ENCODE measurements around the gene LTBP3. TPM values are rescaled to one million over a fixed set of nuclear protein-coding genes. Genes with fewer than 3 reads are reported as not detected.

Gene LTBP3
- total and polyA plus RNA-seq, 2 donors (not counting 1 experiment from before 2014, with no cell fraction given) = 37.3 to 40.4 TPM

DNA sequence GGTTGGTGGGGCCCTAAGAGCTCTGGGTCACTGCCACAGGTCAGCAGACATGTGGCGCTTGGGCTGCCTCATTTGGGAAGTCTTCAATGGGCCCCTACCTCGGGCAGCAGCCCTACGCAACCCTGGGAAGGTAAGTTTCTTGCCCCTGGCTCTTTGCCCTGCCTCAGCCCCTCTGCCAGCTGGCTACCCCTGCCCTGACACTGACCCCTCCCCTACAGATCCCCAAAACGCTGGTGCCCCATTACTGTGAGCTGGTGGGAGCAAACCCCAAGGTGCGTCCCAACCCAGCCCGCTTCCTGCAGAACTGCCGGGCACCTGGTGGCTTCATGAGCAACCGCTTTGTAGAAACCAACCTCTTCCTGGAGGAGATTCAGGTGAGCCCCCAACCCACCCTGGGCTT is 31.4 kb downstream of the LTBP3 start:
- Histone ChIP-seq H3K4me1 (ENCODE audit: control insufficient read depth, extremely low read depth, insufficient read depth, low read length) (peaks cover 8% of the 10 kb centered on the region), H3K27me3 (ENCODE audit: control insufficient read depth, insufficient read depth, low read length) (no peaks in the 10 kb centered on the region), H3K79me2 (ENCODE audit: control insufficient read depth, insufficient read depth, low read length) (peaks cover 25% of the 10 kb centered on the region), H3K36me3 (ENCODE audit: control insufficient read depth, insufficient read depth, low read length) (peaks cover 24% of the 10 kb centered on the region), H4K20me1 (ENCODE audit: control insufficient read depth, extremely low read depth, insufficient read depth, low read length) (no peaks in the 10 kb centered on the region), H3K9ac (ENCODE audit: insufficient read depth, low read length) (no peak overlapping the region), H3K4me2 (ENCODE audit: extremely low read depth, insufficient read depth, low read length) (no peak overlapping the region), H3K4me3 (replicated peaks in 1 of 4; ENCODE audit: control extremely low read depth in 1 of 4, insufficient read depth in 1 of 4, low read depth in 3 of 4, low read length in 4 of 4) (peak overlapping the region in 1 of 4 experiments; percentile 91), H3K27ac (ENCODE audit: insufficient read depth, low read length) (no peak overlapping the region), H3K9me3 (ENCODE audit: control insufficient read depth, insufficient read depth, low read depth, low read length) (no peaks in the 10 kb centered on the region), H2AFZ (ENCODE audit: low read length) (no peak overlapping the region)
- TF ChIP-seq, protein P1, sequence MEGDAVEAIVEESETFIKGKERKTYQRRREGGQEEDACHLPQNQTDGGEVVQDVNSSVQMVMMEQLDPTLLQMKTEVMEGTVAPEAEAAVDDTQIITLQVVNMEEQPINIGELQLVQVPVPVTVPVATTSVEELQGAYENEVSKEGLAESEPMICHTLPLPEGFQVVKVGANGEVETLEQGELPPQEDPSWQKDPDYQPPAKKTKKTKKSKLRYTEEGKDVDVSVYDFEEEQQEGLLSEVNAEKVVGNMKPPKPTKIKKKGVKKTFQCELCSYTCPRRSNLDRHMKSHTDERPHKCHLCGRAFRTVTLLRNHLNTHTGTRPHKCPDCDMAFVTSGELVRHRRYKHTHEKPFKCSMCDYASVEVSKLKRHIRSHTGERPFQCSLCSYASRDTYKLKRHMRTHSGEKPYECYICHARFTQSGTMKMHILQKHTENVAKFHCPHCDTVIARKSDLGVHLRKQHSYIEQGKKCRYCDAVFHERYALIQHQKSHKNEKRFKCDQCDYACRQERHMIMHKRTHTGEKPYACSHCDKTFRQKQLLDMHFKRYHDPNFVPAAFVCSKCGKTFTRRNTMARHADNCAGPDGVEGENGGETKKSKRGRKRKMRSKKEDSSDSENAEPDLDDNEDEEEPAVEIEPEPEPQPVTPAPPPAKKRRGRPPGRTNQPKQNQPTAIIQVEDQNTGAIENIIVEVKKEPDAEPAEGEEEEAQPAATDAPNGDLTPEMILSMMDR (conservative IDR thresholded peaks at IDR 0.05 in 1 of 2, IDR thresholded peaks at IDR 0.05 in 1 of 2; ENCODE audit: low read depth in 1 of 2, low read length in 2 of 2) = no peak
- no peak for TF ChIP-seq EZH2 (IDR thresholded peaks at IDR 0.05; ENCODE audit: low read length, missing control alignments)
- DNase-seq (ENCODE audit: low read depth in 2 of 2) = no peak

DNA sequence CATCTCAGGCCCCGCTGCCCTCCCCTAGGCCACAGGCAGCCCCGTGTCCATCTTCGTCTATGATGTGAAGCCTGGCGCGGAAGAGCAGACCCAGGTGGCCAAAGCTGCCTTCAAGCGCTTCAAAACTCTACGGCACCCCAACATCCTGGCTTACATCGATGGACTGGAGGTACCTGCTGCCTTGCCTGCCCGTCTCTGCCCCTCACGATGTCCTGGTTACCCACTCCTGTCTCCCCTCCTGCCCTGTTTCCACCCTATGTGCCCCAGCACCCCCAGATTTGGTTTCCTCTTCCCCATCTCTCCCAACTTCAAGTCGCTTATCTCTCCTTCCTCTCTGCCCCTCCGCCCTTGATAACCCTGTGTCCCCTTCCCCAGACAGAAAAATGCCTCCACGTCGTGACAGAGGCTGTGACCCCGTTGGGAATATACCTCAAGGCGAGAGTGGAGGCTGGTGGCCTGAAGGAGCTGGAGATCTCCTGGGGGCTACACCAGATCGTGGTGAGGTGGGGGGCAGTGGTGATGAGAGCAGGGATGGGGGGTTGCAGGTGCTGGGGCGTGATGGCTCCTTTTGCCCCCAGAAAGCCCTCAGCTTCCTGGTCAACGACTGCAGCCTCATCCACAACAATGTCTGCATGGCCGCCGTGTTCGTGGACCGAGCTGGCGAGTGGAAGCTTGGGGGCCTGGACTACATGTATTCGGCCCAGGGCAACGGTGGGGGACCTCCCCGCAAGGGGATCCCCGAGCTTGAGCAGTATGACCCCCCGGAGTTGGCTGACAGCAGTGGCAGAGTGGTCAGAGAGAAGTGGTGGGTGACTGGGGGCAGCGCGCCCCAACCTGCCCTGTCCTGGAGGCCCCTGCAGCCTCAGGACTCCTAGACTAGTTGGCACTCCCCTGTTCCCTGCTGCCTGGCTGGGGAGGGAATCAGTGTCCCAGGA is 32.3 kb downstream of the LTBP3 start:
- H2AFZ ChIP-seq (ENCODE audit: low read length) = no peak overlapping the region
- TF ChIP-seq, protein P1 (conservative IDR thresholded peaks at IDR 0.05 in 1 of 2, IDR thresholded peaks at IDR 0.05 in 1 of 2; ENCODE audit: low read depth in 1 of 2, low read length in 2 of 2) = no peak
- no peak for TF ChIP-seq EZH2 (IDR thresholded peaks at IDR 0.05; ENCODE audit: low read length, missing control alignments)
- H4K20me1 ChIP-seq (ENCODE audit: control insufficient read depth, extremely low read depth, insufficient read depth, low read length) = no peaks in the 10 kb centered on the region
- peak overlapping the region; percentile 94 for H3K9ac ChIP-seq (ENCODE audit: insufficient read depth, low read length)
- no peak for DNase-seq (ENCODE audit: low read depth in 2 of 2)
- no peaks in the 10 kb centered on the region for H3K27me3 ChIP-seq (ENCODE audit: control insufficient read depth, insufficient read depth, low read length)
- no peaks in the 10 kb centered on the region for H3K9me3 ChIP-seq (ENCODE audit: control insufficient read depth, insufficient read depth, low read depth, low read length)
- H3K36me3 ChIP-seq (ENCODE audit: control insufficient read depth, insufficient read depth, low read length) = peaks cover 16% of the 10 kb centered on the region
- peak overlapping the region; percentile 64 to 91 (median 86) for H3K4me3 ChIP-seq (replicated peaks in 1 of 4; ENCODE audit: control extremely low read depth in 1 of 4, insufficient read depth in 1 of 4, low read depth in 3 of 4, low read length in 4 of 4)
- H3K27ac ChIP-seq (ENCODE audit: insufficient read depth, low read length) = peak overlapping the region; percentile 70
- H3K4me1 ChIP-seq (ENCODE audit: control insufficient read depth, extremely low read depth, insufficient read depth, low read length) = peaks cover 8% of the 10 kb centered on the region
- H3K4me2 ChIP-seq (ENCODE audit: extremely low read depth, insufficient read depth, low read length) = peak overlapping the region; percentile 64
- H3K79me2 ChIP-seq (ENCODE audit: control insufficient read depth, insufficient read depth, low read length) = peaks cover 25% of the 10 kb centered on the region

DNA sequence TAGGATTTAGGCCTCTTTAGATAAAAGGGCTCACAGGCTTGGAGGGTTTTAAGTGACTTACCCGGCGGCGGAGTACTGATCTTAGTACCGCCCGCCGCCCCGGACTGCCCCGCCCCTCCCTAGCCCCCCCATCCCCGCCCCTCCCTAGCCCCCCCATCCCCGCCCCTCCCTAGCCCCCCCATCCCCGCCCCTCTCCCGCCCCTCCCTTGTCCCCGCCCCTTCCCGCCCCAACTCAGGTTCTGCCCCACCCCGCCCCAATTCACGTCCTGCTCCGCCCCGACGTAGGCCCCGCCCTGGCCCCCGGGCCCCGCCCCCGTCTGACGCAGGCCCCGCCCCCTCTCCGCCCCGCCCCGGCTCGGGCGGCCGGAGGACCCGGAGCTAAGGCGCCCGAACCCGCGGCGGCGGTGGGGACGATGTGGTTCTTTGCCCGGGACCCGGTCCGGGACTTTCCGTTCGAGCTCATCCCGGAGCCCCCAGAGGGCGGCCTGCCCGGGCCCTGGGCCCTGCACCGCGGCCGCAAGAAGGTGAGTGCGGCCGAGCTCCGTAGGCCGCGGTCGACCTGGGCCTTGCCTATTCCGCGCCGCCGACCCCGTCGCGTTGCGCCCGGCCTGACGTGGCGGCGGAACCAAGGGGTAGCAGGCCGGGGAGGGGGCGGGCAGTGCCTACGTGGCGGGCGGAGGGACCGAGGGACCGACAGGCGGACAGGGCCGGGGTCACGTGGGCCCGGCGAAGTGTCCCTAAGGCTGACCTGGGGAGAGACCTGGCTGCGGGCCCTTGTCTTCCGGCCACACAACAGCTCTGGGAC is 33.2 kb downstream of the LTBP3 start, which contains the start of gene SCYL1:
SCYL1 (plus strand) TSS at position 343 of the 805 bp plus-strand sequence; CDS start at position 414, 71 bp downstream.
- H3K4me2 ChIP-seq (ENCODE audit: extremely low read depth, insufficient read depth, low read length) = peak within 1 kb of the TSS; percentile 88
- H3K27ac ChIP-seq (ENCODE audit: insufficient read depth, low read length) = peak within 1 kb of the TSS; percentile 70
- no peaks in the 10 kb centered on the region for H3K9me3 ChIP-seq (ENCODE audit: control insufficient read depth, insufficient read depth, low read depth, low read length)
- TF ChIP-seq, protein P1 (conservative IDR thresholded peaks at IDR 0.05 in 1 of 2, IDR thresholded peaks at IDR 0.05 in 1 of 2; ENCODE audit: low read depth in 1 of 2, low read length in 2 of 2) = no peak
- no peak for TF ChIP-seq EZH2 (IDR thresholded peaks at IDR 0.05; ENCODE audit: low read length, missing control alignments)
- H3K4me3 ChIP-seq (replicated peaks in 1 of 4; ENCODE audit: control extremely low read depth in 1 of 4, insufficient read depth in 1 of 4, low read depth in 3 of 4, low read length in 4 of 4) = peak within 1 kb of the TSS; percentile 64 to 91 (median 86)
- peaks cover 25% of the 10 kb centered on the region for H3K79me2 ChIP-seq (ENCODE audit: control insufficient read depth, insufficient read depth, low read length)
- H3K27me3 ChIP-seq (ENCODE audit: control insufficient read depth, insufficient read depth, low read length) = no peaks in the 10 kb centered on the region
- H4K20me1 ChIP-seq (ENCODE audit: control insufficient read depth, extremely low read depth, insufficient read depth, low read length) = no peaks in the 10 kb centered on the region
- H3K4me1 ChIP-seq (ENCODE audit: control insufficient read depth, extremely low read depth, insufficient read depth, low read length) = peaks cover 8% of the 10 kb centered on the region
- peaks cover 8% of the 10 kb centered on the region for H3K36me3 ChIP-seq (ENCODE audit: control insufficient read depth, insufficient read depth, low read length)
- peak within 1 kb of the TSS; percentile 91 for H2AFZ ChIP-seq (ENCODE audit: low read length)
- DNase-seq (ENCODE audit: low read depth in 2 of 2) = peak; percentile 71 to 87
- peak within 1 kb of the TSS; percentile 94 for H3K9ac ChIP-seq (ENCODE audit: insufficient read depth, low read length)
